Panc1 (cell line): ENCODE measurements around the gene IGFBP5. TPM values are rescaled to one million over a fixed set of nuclear protein-coding genes. Genes with fewer than 3 reads are reported as not detected.

ENCODE experiments used
- ATAC-seq: fragments of 200-7000 bp; cut with Tn5 transposase; 2 replicates; pipeline ENCODE4 v1.9.1; 2020; ENCODE audit warnings: mild to moderate bottlenecking, moderate library complexity
- BruUV-seq: library from RNA; stranded (reverse); fragments of 400-500 nt; replicated peaks from 2 replicates; lab custom pipeline; 2021; lab: Mats Ljungman, UMichigan
- CTCF ChIA-PET: fragments of 300-600 bp; sonication (Branson Sonifier 250); formaldehyde crosslinking; loops from one replicate; lab custom pipeline; 2022; ENCODE audit warnings: antibody characterized with exemption; lab: Charles Lee
- POLR2A ChIA-PET: fragments of 300-600 bp; sonication (Branson Sonifier 250); formaldehyde crosslinking; loops from one replicate; lab custom pipeline; 2022; ENCODE audit warnings: antibody characterized with exemption; lab: Charles Lee
- DNase-seq: peaks from one replicate; pipeline ENCODE4 v3.0.0-alpha.2; 2010; ENCODE audit warnings: low read depth, low spot score
- H3K27ac ChIP-seq: 2 replicates; pipeline ENCODE4 v1.5.1; 2011; ENCODE audit warnings: mild to moderate bottlenecking, low read length, inconsistent platforms
- H3K27me3 ChIP-seq: fragments of 200-500 bp; sonication (Bioruptor generic); 2 replicates; pipeline ENCODE4 v1.6.0; 2014; ENCODE audit warnings: low read length, inconsistent platforms; ENCODE audit not compliant: control insufficient read depth, insufficient read depth
- H3K36me3 ChIP-seq: fragments of 200-500 bp; sonication (Bioruptor generic); 2 replicates; pipeline ENCODE4 v1.5.1; 2014; ENCODE audit warnings: inconsistent platforms, mild to moderate bottlenecking, low read length, moderate library complexity; ENCODE audit not compliant: control insufficient read depth, insufficient read depth
- H3K4me1 ChIP-seq: 2 replicates; pipeline ENCODE4 v1.5.1; 2011; ENCODE audit warnings: inconsistent platforms, mild to moderate bottlenecking, low read length, moderate library complexity; ENCODE audit not compliant: control insufficient read depth, insufficient read depth
- H3K4me3 ChIP-seq, 2 experiments: 2 replicates each; pipeline ENCODE4 v1.5.1; 2011 to 2012; ENCODE audit warnings: low read depth in 2 of 2, low read length in 2 of 2, mild to moderate bottlenecking in 2 of 2, inconsistent platforms in 1 of 2, moderate library complexity in 1 of 2
- H3K9me3 ChIP-seq: fragments of 200-500 bp; sonication (Bioruptor generic); 2 replicates; pipeline ENCODE4 v1.5.1; 2014; ENCODE audit warnings: low read depth, mild to moderate bottlenecking, inconsistent platforms, low read length, moderate library complexity; ENCODE audit not compliant: control insufficient read depth, insufficient read depth
- POLR2AphosphoS5 ChIP-seq: IDR thresholded peaks from 2 replicates; pipeline ENCODE4 v1.6.1; 2012; ENCODE audit warnings: mild to moderate bottlenecking, low read depth, low read length, moderate library complexity
- SIN3A ChIP-seq: IDR thresholded peaks from 2 replicates; pipeline ENCODE4 v1.6.1; 2012; ENCODE audit warnings: low read depth, mild to moderate bottlenecking, low read length, moderate library complexity, borderline replicate concordance; ENCODE audit not compliant: insufficient read depth
- TCF7L2 ChIP-seq: IDR thresholded peaks from 2 replicates; pipeline ENCODE4 v1.6.1; 2011; ENCODE audit warnings: mild to moderate bottlenecking, low read depth, low read length, inconsistent platforms
- in situ Hi-C: cut with HindIII; loops from 2 replicates; pipeline ENCODE4 v1.10.0; 2016; ENCODE audit warnings: low sequenced_read_pairs, low pct_unique_long_range_greater_than_20kb
- intact Hi-C: fragments of 100-400 bp; cut with micrococcal nuclease; formaldehyde crosslinking; loops from one replicate; pipeline ENCODE4 v1.10.0; 2022; ENCODE audit not compliant: unreplicated experiment
- total RNA-seq: library from RNA; stranded (reverse); gene quantifications from one replicate; pipeline ENCODE4 v1.2.1, GENCODE V29; 2021; ENCODE audit not compliant: unreplicated experiment
- TF ChIP-seq, protein P1 (sequence below), 2 experiments: IDR thresholded peaks; 2 replicates each; pipeline ENCODE4 v1.6.1; 2011 to 2012; ENCODE audit warnings: low read depth in 2 of 2, control low read depth in 1 of 2, low read length in 1 of 2, mild to moderate bottlenecking in 1 of 2, moderate library complexity in 1 of 2; ENCODE audit not compliant: insufficient read depth in 1 of 2
- TF ChIP-seq, protein P2 (sequence below): fragments of 450-650 bp; IDR thresholded peaks from 2 replicates; pipeline ENCODE4 v1.5.1; 2017; ENCODE audit warnings: mild to moderate bottlenecking

The IGFBP5 gene
- total RNA-seq, 1 experiment from 2014 or later = 1.9 TPM

DNA sequence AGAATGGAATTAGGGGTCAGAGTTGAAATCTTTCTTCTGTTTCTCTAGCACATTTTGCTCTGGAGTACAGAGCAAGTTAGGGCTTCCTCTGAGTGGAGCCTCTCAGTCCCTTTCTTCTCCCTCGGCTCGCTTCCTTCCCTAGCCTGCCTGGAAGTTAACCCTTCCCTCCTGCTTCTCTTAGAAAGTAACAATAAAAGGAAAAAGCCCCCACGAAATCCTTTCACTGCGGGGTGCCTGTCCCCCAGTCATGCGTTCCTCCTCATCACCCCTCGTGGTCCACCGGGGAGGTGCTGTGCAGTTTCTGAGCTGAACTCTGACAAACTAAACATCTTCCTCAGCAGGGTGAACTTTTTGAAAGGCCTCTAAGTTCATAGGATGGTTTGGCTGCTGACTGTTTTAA is 60.2 kb downstream of the IGFBP5 start:
- ChIA-PET CTCF (no interaction called here), POLR2A (interaction anchor here (0.6 kb wide), 1 partner anchor 488 kb away, joined by 6 read pairs; no protein-coding TSS in a partner anchor)
- ATAC-seq (no peak), DNase-seq (no peak)
- in situ Hi-C loops (no loop called here), intact Hi-C loops (no loop called here)
- H3K4me1 ChIP-seq = peaks cover 13% of the 10 kb centered on the region
- peaks cover 7% of the 10 kb centered on the region; the same call in 1 of the 2 replicates for H3K27me3 ChIP-seq
- H3K36me3 ChIP-seq = no peaks in the 10 kb centered on the region; the same call in 1 of the 2 replicates
- H3K4me3 ChIP-seq = peak overlapping the region; percentile 49 to 52; a peak in 3 of 4 replicates
- no peaks in the 10 kb centered on the region for H3K9me3 ChIP-seq
- no peak overlapping the region for H3K27ac ChIP-seq
- no peak for TF ChIP-seq POLR2AphosphoS5
- TF ChIP-seq TCF7L2 = no peak
- TF ChIP-seq SIN3A = no peak
- TF ChIP-seq, protein P1, sequence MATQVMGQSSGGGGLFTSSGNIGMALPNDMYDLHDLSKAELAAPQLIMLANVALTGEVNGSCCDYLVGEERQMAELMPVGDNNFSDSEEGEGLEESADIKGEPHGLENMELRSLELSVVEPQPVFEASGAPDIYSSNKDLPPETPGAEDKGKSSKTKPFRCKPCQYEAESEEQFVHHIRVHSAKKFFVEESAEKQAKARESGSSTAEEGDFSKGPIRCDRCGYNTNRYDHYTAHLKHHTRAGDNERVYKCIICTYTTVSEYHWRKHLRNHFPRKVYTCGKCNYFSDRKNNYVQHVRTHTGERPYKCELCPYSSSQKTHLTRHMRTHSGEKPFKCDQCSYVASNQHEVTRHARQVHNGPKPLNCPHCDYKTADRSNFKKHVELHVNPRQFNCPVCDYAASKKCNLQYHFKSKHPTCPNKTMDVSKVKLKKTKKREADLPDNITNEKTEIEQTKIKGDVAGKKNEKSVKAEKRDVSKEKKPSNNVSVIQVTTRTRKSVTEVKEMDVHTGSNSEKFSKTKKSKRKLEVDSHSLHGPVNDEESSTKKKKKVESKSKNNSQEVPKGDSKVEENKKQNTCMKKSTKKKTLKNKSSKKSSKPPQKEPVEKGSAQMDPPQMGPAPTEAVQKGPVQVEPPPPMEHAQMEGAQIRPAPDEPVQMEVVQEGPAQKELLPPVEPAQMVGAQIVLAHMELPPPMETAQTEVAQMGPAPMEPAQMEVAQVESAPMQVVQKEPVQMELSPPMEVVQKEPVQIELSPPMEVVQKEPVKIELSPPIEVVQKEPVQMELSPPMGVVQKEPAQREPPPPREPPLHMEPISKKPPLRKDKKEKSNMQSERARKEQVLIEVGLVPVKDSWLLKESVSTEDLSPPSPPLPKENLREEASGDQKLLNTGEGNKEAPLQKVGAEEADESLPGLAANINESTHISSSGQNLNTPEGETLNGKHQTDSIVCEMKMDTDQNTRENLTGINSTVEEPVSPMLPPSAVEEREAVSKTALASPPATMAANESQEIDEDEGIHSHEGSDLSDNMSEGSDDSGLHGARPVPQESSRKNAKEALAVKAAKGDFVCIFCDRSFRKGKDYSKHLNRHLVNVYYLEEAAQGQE (IDR thresholded peaks at IDR 0.05; ENCODE audit: insufficient read depth in 1 of 2, low read depth in 2 of 2, low read length in 1 of 2) = no peak
- TF ChIP-seq, protein P2, sequence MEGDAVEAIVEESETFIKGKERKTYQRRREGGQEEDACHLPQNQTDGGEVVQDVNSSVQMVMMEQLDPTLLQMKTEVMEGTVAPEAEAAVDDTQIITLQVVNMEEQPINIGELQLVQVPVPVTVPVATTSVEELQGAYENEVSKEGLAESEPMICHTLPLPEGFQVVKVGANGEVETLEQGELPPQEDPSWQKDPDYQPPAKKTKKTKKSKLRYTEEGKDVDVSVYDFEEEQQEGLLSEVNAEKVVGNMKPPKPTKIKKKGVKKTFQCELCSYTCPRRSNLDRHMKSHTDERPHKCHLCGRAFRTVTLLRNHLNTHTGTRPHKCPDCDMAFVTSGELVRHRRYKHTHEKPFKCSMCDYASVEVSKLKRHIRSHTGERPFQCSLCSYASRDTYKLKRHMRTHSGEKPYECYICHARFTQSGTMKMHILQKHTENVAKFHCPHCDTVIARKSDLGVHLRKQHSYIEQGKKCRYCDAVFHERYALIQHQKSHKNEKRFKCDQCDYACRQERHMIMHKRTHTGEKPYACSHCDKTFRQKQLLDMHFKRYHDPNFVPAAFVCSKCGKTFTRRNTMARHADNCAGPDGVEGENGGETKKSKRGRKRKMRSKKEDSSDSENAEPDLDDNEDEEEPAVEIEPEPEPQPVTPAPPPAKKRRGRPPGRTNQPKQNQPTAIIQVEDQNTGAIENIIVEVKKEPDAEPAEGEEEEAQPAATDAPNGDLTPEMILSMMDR = no peak
- no TSS peak for BruUV-seq

DNA sequence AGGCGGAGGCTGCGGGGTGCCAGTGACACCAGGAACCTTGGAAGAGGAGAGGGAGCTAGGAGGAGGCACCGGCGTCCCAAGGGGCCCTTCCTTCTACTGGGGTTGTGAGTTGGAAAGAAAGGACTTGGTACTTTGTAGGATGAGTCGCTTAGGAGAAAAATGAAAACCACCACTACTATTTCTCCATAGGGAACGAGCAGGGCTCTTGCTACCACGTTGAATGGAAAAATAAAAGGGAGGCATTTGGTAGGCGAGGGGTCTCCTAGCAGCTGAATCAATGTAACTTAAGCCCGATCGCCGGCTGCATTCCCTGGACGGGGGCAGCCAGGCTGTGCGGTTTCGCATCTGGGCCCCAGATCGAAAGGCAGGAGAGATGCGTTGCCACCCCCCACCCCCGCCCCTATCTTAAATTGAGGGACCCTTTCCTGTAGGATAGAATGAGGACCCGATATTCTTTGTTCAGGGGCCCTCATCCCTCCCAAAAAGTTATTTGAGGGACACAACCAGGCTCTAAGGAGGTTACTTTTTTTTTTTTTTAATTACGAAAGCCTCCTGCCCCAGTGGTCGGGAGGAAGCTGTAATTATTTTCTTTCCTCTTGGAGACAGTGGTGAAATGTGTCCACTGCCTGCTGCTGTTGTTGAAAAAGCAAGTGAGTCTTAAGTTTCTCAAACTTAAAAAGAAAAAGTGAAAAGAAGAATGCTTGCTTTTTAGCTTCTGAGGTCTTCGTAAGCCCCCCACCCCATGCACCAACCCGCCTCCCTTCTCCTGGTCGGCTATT is 60.8 kb downstream of the IGFBP5 start:
- no TSS peak for BruUV-seq
- CTCF ChIA-PET = no interaction called here
- H3K9me3 ChIP-seq = no peaks in the 10 kb centered on the region

More for the DNA sequence above, 60.8 kb downstream of the IGFBP5 start:
- peaks cover 7% of the 10 kb centered on the region; the same call in 1 of the 2 replicates for H3K27me3 ChIP-seq
- POLR2A ChIA-PET = interaction anchor here (0.6 kb wide), 1 partner anchor 487 kb away, joined by 6 read pairs; no protein-coding TSS in a partner anchor
- DNase-seq = no peak
- peak overlapping the region; percentile 49 to 52 for H3K4me3 ChIP-seq
- H3K27ac ChIP-seq = peak overlapping the region; percentile 15; the same call in 1 of the 2 replicates
- no peaks in the 10 kb centered on the region; the same call in 1 of the 2 replicates for H3K36me3 ChIP-seq
- TF ChIP-seq, protein P2 = no peak
- no peak for TF ChIP-seq POLR2AphosphoS5
- TF ChIP-seq TCF7L2 = no peak
- TF ChIP-seq, protein P1 (IDR thresholded peaks at IDR 0.05; ENCODE audit: insufficient read depth in 1 of 2, low read depth in 2 of 2, low read length in 1 of 2) = no peak
- no peak for TF ChIP-seq SIN3A
- peaks cover 13% of the 10 kb centered on the region for H3K4me1 ChIP-seq
- in situ Hi-C loops = no loop called here
- no peak for ATAC-seq
- intact Hi-C loops = no loop called here
